Measurements from ENCODE around the gene KIAA1549.

KIAA1549 gene

DNA sequence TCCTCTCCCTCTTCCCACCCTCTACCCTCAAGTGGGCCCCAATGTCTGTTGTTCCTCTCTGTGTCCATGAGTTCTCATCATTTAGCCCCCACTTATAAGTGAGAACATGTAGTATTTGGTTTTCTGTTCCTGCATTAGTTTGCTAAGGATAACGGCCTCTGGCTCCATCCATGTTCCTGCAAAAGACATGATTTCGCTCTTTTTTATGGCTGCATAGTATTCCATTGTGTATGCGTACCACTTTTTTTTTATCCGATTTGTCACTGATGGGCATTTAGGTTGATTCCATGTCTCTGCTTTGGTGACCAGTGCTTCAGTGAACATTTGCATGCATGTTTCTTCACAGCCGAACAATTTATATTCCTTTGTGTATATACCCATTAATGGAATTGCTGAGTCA is 131.5 kb downstream of the KIAA1549 start:
- no peak for DNase-seq (ENCODE audit: low read depth)
- H3K4me3 ChIP-seq (ENCODE audit: control insufficient read depth, low read depth, low read length), result no peak overlapping the region
- TF ChIP-seq, protein P1, sequence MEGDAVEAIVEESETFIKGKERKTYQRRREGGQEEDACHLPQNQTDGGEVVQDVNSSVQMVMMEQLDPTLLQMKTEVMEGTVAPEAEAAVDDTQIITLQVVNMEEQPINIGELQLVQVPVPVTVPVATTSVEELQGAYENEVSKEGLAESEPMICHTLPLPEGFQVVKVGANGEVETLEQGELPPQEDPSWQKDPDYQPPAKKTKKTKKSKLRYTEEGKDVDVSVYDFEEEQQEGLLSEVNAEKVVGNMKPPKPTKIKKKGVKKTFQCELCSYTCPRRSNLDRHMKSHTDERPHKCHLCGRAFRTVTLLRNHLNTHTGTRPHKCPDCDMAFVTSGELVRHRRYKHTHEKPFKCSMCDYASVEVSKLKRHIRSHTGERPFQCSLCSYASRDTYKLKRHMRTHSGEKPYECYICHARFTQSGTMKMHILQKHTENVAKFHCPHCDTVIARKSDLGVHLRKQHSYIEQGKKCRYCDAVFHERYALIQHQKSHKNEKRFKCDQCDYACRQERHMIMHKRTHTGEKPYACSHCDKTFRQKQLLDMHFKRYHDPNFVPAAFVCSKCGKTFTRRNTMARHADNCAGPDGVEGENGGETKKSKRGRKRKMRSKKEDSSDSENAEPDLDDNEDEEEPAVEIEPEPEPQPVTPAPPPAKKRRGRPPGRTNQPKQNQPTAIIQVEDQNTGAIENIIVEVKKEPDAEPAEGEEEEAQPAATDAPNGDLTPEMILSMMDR (IDR thresholded peaks at IDR 0.05; ENCODE audit: control insufficient read depth, insufficient read depth, low read depth, low read length, missing control alignments), result no peak

DNA sequence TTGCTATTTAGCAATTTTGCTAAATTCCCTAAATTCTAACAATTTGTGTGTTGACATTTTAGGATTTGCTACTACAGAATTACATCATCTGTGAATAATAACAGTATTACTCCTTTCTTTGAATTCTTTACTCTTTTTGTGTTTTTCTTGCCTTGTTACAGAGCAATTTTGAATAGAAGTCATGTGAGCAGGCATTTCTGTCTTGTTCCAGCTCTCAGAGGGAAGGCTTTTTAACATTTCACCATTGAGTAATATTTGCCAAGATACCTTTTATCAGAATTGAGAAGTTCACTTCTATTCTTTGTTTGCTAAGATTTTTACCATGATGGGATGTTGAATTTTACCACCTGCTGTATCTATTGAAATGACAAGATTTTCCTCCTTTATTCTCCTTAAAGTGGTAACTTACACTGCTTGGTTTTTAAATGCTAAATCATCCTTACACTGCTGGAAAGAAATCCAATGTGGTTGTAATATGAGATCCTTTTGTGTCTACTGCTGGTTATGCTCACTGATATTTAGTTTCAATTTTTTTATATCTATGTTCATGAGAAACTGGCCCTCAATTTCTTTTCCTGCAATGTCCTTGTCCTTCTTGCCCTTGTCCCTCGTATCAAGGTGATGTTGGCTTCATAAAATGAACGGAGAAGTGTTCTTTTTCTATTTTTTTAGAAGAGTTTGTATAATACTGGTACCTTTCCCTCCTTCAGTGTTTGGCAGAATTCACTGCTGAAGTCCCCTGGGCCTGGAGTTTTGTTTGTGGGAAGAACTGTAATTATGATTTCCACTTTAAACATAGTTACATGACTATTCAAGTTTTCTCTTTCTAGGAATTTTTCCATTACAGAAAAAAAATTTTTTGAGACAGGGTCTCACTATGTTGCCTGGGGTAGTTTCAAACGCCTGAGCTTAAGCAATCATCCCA is 132.9 kb downstream of the KIAA1549 start:
- no peak overlapping the region for H3K4me3 ChIP-seq (ENCODE audit: control insufficient read depth, low read depth, low read length)
- TF ChIP-seq, protein P1 (IDR thresholded peaks at IDR 0.05; ENCODE audit: control insufficient read depth, insufficient read depth, low read depth, low read length, missing control alignments), result no peak
- no peak for DNase-seq (ENCODE audit: low read depth)

DNA sequence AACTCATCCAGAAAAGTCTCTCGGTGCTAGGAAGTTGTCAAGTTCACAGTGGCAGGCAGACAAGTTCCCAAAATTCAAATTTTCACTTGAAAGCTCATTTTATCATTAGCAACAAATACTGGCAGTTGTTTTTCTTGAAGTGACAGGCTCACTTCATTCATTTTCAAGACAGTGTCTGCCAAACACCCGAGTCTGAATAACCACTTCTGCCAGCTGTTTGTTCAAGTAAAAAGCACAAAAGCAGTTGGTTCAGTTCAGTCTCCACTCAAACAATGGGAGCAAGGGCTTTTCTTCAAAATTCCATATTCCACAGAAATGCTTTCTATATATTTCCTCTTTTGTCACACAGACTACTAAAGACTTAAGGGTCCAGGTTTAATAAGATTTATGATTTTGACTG is 135.5 kb downstream of the KIAA1549 start:
- DNase-seq (ENCODE audit: low read depth), result no peak
- H3K4me3 ChIP-seq (ENCODE audit: control insufficient read depth, low read depth, low read length), result no peak overlapping the region
- TF ChIP-seq, protein P1 (IDR thresholded peaks at IDR 0.05; ENCODE audit: control insufficient read depth, insufficient read depth, low read depth, low read length, missing control alignments), result no peak

DNA sequence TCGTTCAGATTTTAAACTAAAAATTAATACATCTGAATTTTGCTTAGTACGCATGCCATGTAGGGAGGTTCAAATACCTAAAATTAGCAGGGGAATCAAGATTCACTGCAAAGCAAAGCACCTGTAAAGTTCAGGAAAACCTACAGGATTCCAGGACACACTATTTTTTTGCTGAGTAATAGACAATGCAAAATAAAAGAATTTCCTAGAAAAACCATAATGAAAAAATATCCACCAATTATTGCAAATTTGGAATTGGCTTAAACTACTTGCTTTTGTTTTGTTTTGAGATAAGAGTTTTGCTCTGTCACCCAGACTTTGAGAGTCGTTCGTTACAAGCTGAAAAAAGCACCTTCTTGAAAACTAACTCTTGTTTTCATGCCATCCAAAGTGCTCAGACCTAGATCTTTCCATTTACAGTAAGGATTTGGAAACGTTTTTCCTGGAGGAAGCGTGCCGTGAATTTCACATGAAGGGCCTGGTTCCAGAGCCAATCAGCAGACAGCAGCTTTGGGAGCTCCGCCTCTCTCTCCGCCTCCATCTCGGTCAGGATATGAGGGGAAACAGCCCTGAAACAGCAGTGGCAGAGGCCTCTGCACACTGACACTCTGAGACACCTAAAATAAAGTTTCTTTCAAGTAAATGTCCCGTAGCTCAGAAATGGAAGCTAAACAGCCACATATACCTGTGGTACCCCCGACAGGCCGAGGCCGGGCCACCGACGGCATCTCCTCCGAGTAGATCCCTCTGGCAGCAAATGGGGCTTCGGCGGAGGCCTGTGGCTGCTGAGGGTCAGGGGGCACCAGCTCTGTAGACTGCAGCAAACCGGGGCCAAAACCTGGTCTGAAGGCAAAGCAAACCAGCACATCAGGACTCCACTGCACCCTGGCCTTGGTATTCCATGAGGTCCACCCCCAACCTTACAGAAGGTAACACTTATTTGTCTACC is 137.3 kb downstream of the KIAA1549 start:
- TF ChIP-seq, protein P1 (IDR thresholded peaks at IDR 0.05; ENCODE audit: control insufficient read depth, insufficient read depth, low read depth, low read length, missing control alignments), result no peak
- no peak overlapping the region for H3K4me3 ChIP-seq (ENCODE audit: control insufficient read depth, low read depth, low read length)
- no peak for DNase-seq (ENCODE audit: low read depth)

- H3K4me3 ChIP-seq (ENCODE audit: control insufficient read depth, low read depth, low read length), result no peak overlapping the region
- TF ChIP-seq, protein P1 (IDR thresholded peaks at IDR 0.05; ENCODE audit: control insufficient read depth, insufficient read depth, low read depth, low read length, missing control alignments), result no peak
- DNase-seq (ENCODE audit: low read depth), result no peak
Observed at GRCh38 chr7:138842111-138842510, 139.1 kb downstream of the KIAA1549 start.

GRCh38 chr7:138838166-138838565 is 143.0 kb downstream of the KIAA1549 start:
- no peak overlapping the region for H3K4me3 ChIP-seq (ENCODE audit: control insufficient read depth, low read depth, low read length)
- DNase-seq (ENCODE audit: low read depth), result no peak
- TF ChIP-seq, protein P1 (IDR thresholded peaks at IDR 0.05; ENCODE audit: control insufficient read depth, insufficient read depth, low read depth, low read length, missing control alignments), result no peak

Measured in AG09309 (cell line).